Neural progenitor cell (in vitro differentiated cells): ENCODE measurements around the gene RBMS2. TPM values are rescaled to one million over a fixed set of nuclear protein-coding genes. Genes with fewer than 3 reads are reported as not detected.

Experiments
- DNase-seq: peaks from one replicate; pipeline ENCODE4 v3.0.0-alpha.2; 2016; ENCODE audit warnings: low spot score
- H2AFZ ChIP-seq: fragments of 200-600 bp; sonication (generic); replicated peaks from 2 replicates; pipeline ENCODE4 v1.6.1; 2016; ENCODE audit warnings: antibody characterized with exemption
- H3F3A ChIP-seq: fragments of 200-600 bp; sonication (generic); 2 replicates; pipeline ENCODE4 v1.6.1; 2016; ENCODE audit warnings: antibody characterized with exemption, low read depth
- H3K27ac ChIP-seq: fragments of 200-600 bp; sonication (generic); 2 replicates; pipeline ENCODE4 v1.5.1; 2016; ENCODE audit warnings: mild to moderate bottlenecking
- H3K27me3 ChIP-seq: fragments of 200-600 bp; sonication (generic); 2 replicates; pipeline ENCODE4 v1.6.1; 2016; ENCODE audit warnings: mild to moderate bottlenecking, moderate library complexity
- H3K36me3 ChIP-seq: fragments of 200-600 bp; sonication (generic); 2 replicates; pipeline ENCODE4 v1.5.1; 2016
- H3K4me1 ChIP-seq: fragments of 200-600 bp; sonication (generic); 2 replicates; pipeline ENCODE4 v1.6.1; 2016; ENCODE audit warnings: mixed run types
- H3K4me2 ChIP-seq: fragments of 200-600 bp; sonication (generic); 2 replicates; pipeline ENCODE4 v1.6.1; 2016
- H3K4me3 ChIP-seq: fragments of 200-600 bp; sonication (generic); 2 replicates; pipeline ENCODE4 v1.5.1; 2016
- H3K79me2 ChIP-seq: fragments of 200-600 bp; sonication (generic); 2 replicates; pipeline ENCODE4 v1.6.1; 2016; ENCODE audit warnings: low read depth
- H3K9ac ChIP-seq: fragments of 200-600 bp; sonication (generic); 2 replicates; pipeline ENCODE4 v1.6.1; 2016
- H3K9me3 ChIP-seq: fragments of 200-600 bp; sonication (generic); 2 replicates; pipeline ENCODE4 v1.5.1; 2016; ENCODE audit warnings: low read depth
- H4K20me1 ChIP-seq: fragments of 200-600 bp; sonication (generic); 2 replicates; pipeline ENCODE4 v1.6.1; 2016; ENCODE audit warnings: low read depth
- H3K27ac Mint-ChIP-seq: 3 replicates; pipeline ENCODE4 v1.8.0; 2021; ENCODE audit warnings: mixed read lengths
- H3K27me3 Mint-ChIP-seq: 2 replicates; pipeline ENCODE4 v1.8.0; 2022; ENCODE audit warnings: low read depth, mild to moderate bottlenecking, inconsistent platforms, moderate library complexity, mixed read lengths; ENCODE audit not compliant: insufficient read depth
- H3K36me3 Mint-ChIP-seq: 3 replicates; pipeline ENCODE4 v1.8.0; 2021; ENCODE audit warnings: mixed read lengths
- H3K4me1 Mint-ChIP-seq: 3 replicates; pipeline ENCODE4 v1.8.0; 2021; ENCODE audit warnings: mixed read lengths
- H3K4me3 Mint-ChIP-seq: 3 replicates; pipeline ENCODE4 v1.8.0; 2021; ENCODE audit warnings: mild to moderate bottlenecking, moderate library complexity, mixed read lengths
- H3K9me3 Mint-ChIP-seq: 3 replicates; pipeline ENCODE4 v1.8.0; 2020; ENCODE audit warnings: mixed read lengths
- CTCF ChIP-seq: fragments of 200-600 bp; sonication (generic); IDR thresholded peaks from 2 replicates; pipeline ENCODE4 v1.5.1; 2017; ENCODE audit warnings: antibody characterized with exemption, mild to moderate bottlenecking
- EZH2 ChIP-seq: fragments of 200-600 bp; sonication (generic); IDR thresholded peaks from 2 replicates; pipeline ENCODE4 v1.6.1; 2017; ENCODE audit warnings: antibody characterized with exemption, mild to moderate bottlenecking, moderate library complexity
- EZH2phosphoT487 ChIP-seq: fragments of 200-600 bp; sonication (generic); IDR thresholded peaks from 2 replicates; pipeline ENCODE4 v1.6.1; 2017; ENCODE audit warnings: antibody characterized with exemption
- total RNA-seq: library from RNA; depleted of rRNA; stranded (reverse); fragments of >200 nt; gene quantifications from 2 replicates; pipeline ENCODE4 v1.2.3, GENCODE V29; 2015; ENCODE audit warnings: low replicate concordance

RBMS2 gene
- total RNA-seq, 1 donor from 2014 or later: 12.9 TPM

- H3K27ac ChIP-seq: no peak overlapping the region
- H4K20me1 ChIP-seq: no peaks in the 10 kb centered on the region
- no peaks in the 10 kb centered on the region for H3K79me2 ChIP-seq
- Mint-ChIP-seq H3K9me3 (peaks cover 14% of the 10 kb centered on the region), H3K27me3 (peaks cover 33% of the 10 kb centered on the region), H3K4me1 (peaks cover 9% of the 10 kb centered on the region), H3K36me3 (peaks cover 5% of the 10 kb centered on the region), H3K4me3 (no peak overlapping the region), H3K27ac (no peak overlapping the region)
- H3K27me3 ChIP-seq: peaks cover 44% of the 10 kb centered on the region
- peaks cover 9% of the 10 kb centered on the region for H3F3A ChIP-seq
- H2AFZ ChIP-seq: no peak overlapping the region
- no peak for TF ChIP-seq EZH2phosphoT487
- TF ChIP-seq EZH2: no peak
- TF ChIP-seq CTCF: no peak
- H3K9me3 ChIP-seq: no peaks in the 10 kb centered on the region
- no peaks in the 10 kb centered on the region for H3K4me1 ChIP-seq
- DNase-seq: no peak
- H3K36me3 ChIP-seq: no peaks in the 10 kb centered on the region
- no peak overlapping the region for H3K4me2 ChIP-seq
- no peak overlapping the region for H3K4me3 ChIP-seq
- H3K9ac ChIP-seq: no peak overlapping the region
Measured at GRCh38 chr12:56484566-56484965, 37.1 kb upstream of the RBMS2 start.

GRCh38 chr12:56486694-56487093, 34.9 kb upstream of the RBMS2 start:
- H3K4me1 Mint-ChIP-seq: peaks cover 9% of the 10 kb centered on the region
- peaks cover 44% of the 10 kb centered on the region for H3K27me3 Mint-ChIP-seq

GRCh38 chr12:56487448-56488040, 34.1 kb upstream of the RBMS2 start:
- Histone ChIP-seq H4K20me1 (no peaks in the 10 kb centered on the region), H3K79me2 (no peaks in the 10 kb centered on the region), H3K4me3 (peak overlapping the region; percentile 66), H3K9me3 (no peaks in the 10 kb centered on the region), H3K4me1 (no peaks in the 10 kb centered on the region), H3F3A (peaks cover 9% of the 10 kb centered on the region), H3K4me2 (peak overlapping the region; percentile 91), H3K27ac (no peak overlapping the region), H2AFZ (peak overlapping the region; percentile 86), H3K36me3 (no peaks in the 10 kb centered on the region), H3K9ac (no peak overlapping the region), H3K27me3 (peaks cover 73% of the 10 kb centered on the region)
- H3K27me3 Mint-ChIP-seq: peaks cover 44% of the 10 kb centered on the region
- H3K27ac Mint-ChIP-seq: no peak overlapping the region
- peak overlapping the region; percentile 89 for H3K4me3 Mint-ChIP-seq
- peaks cover 9% of the 10 kb centered on the region for H3K4me1 Mint-ChIP-seq
- H3K36me3 Mint-ChIP-seq: peaks cover 1% of the 10 kb centered on the region
- H3K9me3 Mint-ChIP-seq: peaks cover 17% of the 10 kb centered on the region
- no peak for TF ChIP-seq EZH2phosphoT487
- peak; percentile 86 for TF ChIP-seq EZH2
- DNase-seq: peak; percentile 66

More at GRCh38 chr12:56486694-56487093, 34.9 kb upstream of the RBMS2 start:
- Histone ChIP-seq H3K4me2 (no peak overlapping the region), H2AFZ (no peak overlapping the region), H3K4me3 (no peak overlapping the region), H3K9ac (no peak overlapping the region), H3K4me1 (no peaks in the 10 kb centered on the region), H3K27me3 (peaks cover 65% of the 10 kb centered on the region), H3F3A (peaks cover 9% of the 10 kb centered on the region), H4K20me1 (no peaks in the 10 kb centered on the region), H3K36me3 (no peaks in the 10 kb centered on the region), H3K27ac (no peak overlapping the region), H3K79me2 (no peaks in the 10 kb centered on the region), H3K9me3 (no peaks in the 10 kb centered on the region)
- peaks cover 15% of the 10 kb centered on the region for H3K9me3 Mint-ChIP-seq
- H3K4me3 Mint-ChIP-seq: peak overlapping the region; percentile 89
- no peak for TF ChIP-seq EZH2phosphoT487
- TF ChIP-seq CTCF: no peak
- TF ChIP-seq EZH2: no peak
- H3K36me3 Mint-ChIP-seq: peaks cover 1% of the 10 kb centered on the region
- no peak for DNase-seq
- no peak overlapping the region for H3K27ac Mint-ChIP-seq
